HG02938 (cell line): ENCODE measurements around the gene LYPLAL1.
"Not testable (repeated sequence)": the region's sequence is repeated elsewhere in the genome, so short reads cannot be mapped to it uniquely, and the experiment has no call there.

Experiments used
- ATAC-seq: cut with Tn5 transposase; IDR thresholded peaks from one replicate; pipeline ENCODE4 v1.9.1; 2021; ENCODE audit warnings: mild to moderate bottlenecking, moderate library complexity; ENCODE audit not compliant: unreplicated experiment

The LYPLAL1 gene

DNA sequence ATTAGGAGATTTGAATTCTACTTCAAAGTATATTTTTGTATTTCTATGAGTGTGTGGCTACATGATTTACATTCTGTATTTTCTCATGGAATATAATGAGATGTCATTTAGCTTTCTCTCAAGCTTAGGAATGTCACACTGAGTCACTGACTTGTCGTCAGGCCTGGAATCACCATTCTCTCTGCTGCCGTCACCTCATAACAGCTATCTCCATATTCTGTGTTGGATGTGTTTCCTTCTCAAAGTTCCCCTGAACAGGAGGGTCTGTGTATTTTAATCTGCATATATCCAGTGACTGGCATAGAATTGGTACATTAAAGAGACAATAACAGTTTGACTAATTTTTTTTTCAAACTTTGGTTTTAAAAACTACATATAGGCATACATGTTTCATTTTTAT is 35.9 kb downstream of the LYPLAL1 start:
- ATAC-seq = no peak

DNA sequence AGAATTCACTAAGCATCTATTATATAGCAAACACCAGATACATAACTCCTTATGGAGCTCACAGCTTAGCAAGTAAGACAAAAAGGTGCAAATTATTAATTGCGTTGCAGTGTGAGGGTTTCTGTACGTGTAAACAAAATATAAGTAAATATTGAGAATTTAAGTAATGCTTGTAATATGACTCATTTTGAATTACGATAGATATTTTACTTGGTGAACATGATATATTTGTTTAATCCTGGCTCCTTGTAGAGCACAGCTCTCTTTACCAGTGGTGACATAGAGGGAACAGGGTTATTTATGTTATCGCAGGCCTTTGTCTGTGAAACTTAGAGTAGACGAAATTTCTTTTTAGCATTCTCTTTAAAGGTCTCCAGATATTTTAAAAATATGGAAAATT is 36.4 kb downstream of the LYPLAL1 start:
- no peak for ATAC-seq

DNA sequence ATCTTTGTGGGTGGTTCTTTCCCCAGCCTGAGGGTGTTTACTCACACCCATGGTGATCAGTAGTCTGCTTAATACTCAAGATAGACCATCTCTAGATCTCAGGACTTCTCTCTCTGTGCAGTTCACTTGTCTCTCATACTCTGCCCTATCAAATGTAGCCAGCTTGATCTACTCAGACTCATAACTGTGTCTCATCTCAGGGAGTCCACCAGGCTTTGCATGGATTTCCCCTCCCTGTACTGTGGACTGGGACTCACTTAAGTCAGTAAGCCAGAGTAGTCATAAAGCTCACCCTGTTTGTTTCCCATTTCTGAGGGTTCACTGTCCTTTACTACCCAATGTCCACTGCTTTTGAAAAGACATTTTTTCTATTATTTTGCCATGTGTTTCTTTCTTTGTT is 41.8 kb downstream of the LYPLAL1 start:
- ATAC-seq = peak; percentile 42

DNA sequence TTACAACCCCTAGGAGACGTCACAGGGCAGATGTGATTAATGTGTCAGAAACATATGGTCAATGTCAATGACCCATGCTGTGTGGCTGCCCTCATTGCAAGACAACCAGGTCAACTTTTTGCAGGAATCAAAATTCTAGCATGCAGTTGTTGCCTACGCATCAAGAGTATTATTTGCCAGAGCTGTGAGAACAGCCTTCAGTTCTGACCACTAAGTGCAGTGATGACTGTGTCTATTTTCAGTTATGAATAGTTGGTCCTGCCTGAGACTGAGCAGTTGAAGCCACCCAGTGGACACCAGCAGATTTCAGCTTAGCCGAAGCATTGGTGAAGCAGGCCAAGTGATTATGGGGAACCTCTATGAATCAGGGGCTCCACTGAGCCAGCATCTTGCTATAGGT is 47.3 kb downstream of the LYPLAL1 start:
- ATAC-seq = peak; percentile 96

DNA sequence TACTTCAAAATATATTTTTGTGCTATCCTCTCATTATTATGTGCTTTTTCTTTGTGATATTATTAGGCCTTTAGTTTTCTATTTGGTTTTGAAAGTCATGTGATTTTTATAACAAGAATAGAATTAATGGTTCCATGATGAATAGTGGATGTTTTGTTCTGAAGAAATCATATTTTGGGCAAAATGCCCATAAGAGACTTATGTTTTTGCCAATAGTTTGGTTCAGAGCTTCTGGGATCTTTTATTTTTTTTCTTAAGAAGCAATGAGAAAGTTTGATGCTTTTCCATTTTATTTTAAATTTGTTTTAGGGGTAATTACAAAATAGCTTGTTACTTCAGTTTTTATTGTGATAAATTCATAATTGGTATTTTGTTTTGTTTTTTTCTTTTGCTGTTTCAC is 49.8 kb downstream of the LYPLAL1 start:
- no peak for ATAC-seq

DNA sequence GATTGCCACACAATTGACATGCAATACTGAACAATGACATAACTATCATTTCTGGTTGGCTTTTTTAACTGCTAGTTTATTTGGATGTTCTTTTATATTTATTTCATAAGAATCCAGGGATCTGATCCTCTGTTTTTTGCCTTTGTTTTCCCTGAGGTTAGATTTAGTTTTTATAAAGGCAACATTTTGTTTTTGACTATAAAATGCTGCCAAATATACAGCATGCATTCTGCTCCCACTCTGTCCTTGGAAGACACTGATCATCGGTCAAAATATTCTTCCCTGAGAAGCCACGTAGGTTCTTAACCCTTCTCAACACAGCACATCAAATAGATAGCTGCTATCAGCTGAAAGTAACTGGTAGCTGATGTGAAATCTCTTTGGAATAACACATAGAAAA is 52.5 kb downstream of the LYPLAL1 start:
- no peak for ATAC-seq

DNA sequence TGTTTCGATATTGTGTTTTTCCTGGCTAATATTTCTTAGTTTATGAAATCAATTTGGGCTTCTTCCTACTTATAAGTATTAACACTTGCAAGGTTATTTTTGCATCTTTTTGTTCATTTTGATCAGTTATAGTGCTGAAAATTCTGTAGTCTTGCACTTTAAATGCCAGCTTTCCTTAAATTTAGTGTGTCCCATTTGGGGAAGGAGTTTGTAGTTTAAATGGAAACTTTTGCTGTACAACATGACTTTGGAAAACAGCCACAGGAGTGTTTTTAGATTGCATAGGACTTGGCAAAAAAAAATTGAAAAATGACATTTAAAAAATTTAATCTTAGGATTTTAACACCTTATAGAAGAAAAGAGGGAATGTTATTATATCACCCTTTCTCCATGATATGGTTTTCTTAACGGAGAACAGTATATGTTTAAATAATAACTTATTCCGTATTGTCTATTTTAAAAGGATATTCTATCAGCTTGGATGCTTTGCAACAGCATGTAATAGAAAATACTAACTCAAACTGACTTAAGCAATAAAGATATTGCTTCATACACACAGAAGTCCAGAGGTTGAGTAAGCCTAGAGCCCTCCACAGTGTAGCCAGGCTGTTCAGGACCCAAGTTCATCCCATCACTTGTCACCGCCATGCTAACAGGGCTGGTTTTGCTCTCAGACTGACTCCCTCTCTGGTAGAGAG is 53.8 kb downstream of the LYPLAL1 start:
- ATAC-seq = no peak

DNA sequence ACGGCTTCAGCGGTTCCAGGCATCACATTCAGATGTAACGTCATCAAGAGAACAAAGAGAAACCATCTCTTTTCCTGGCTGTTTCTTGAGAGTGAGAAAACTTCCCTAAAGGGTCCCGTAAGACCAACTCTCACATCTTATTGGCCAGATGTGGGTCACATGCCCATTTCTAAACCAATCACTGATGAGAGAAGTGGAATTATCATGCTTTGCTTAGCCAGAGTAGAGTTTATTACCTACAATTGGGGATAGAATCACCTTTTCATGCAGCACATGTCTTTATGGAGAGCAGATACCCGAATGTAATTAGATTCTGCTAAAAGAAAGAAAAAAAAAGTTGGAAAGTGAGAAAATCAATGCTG is 54.4 kb downstream of the LYPLAL1 start:
- ATAC-seq = no peak

DNA sequence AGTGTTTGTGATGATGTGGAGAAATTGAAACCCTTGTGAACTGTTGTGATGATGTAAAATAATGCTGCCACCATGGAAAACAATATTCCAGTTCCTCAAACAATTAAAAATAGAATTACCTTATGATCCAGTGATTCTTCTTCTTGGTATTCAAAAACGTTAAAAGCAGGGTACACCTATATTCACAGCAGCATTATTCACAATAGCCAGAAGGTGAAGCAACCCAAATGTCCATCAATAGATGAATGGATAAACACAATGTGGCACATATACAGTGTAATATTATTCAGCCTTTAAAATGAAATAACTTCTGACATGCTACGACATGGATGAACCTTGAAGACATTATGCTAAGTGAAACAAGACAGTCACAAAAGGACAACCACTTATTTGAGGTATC is 59.2 kb downstream of the LYPLAL1 start:
- ATAC-seq = no peak

DNA sequence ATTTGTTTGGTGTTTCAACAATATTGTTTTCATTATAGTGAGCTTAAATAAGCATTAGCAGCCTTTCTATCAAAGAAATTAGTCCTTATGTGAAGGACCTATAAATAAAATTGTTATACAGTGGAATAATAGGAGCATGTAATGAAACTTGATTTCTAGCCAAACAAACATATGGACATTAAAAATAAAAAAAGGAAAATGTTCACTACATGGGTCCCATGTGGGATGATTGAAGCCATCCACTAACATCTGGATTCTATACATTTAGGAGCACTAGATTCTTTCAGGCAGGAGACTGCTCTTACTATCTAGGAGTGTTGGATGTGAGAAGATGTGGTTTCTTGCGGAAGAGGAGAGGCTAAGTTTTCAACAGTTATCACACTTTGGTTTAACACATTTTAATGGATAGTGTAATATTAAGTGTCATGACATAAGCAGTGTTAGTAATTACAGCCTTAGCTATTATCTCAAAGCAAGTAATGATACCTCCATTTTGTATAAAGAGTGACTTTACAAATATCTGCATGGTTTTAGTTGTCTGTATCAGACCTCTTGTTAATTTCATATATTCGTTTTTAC is 62.3 kb downstream of the LYPLAL1 start:
- ATAC-seq = no peak

DNA sequence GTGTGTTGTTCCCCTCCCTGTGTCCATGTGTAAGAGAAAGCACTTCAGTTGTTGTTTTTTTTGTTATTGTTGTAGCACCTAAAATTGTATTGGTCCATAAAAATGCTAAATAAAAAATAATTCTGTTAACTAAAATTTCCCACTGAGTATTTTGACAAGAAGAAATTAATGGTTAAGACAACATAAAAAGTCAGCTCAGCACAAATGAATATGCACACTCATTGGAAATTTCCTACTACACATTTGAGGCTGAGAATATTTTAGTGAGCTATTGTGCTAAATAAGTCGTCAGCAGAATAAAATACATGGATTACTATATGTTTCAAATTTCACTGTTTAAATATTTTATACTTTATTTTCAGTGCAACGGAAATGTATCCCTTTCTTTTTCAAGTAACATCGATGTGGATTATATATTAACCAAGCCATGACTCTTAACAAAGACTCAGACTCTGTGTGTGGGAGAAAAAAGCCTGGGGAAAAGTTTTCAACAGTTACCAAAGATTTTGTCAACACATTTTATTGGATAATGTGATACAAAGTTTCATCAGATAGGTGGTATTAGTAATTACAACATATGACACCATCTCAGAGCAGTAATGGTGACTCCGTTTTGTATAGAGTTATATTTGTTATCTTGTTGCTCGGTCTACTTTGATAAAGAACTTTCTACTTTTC is 63.4 kb downstream of the LYPLAL1 start:
- no peak for ATAC-seq

DNA sequence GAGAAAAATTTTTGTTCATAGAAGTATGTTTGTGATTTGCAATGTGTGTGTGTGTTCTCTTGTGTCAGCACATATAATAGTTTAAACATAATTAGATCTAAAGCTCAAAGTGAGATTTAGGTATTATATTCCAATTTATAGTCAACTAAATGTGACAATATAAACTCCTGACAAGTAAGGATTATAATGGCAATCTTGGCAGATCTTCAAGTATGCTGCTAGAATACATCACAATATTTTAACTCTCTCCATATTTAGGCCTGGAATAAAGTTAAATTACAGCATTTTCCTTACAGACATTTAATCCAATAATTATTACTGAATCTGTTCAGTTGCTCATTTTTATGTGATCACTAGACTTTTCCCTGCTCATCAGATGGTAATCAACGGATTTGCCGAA is 65.8 kb downstream of the LYPLAL1 start:
- ATAC-seq = no peak

DNA sequence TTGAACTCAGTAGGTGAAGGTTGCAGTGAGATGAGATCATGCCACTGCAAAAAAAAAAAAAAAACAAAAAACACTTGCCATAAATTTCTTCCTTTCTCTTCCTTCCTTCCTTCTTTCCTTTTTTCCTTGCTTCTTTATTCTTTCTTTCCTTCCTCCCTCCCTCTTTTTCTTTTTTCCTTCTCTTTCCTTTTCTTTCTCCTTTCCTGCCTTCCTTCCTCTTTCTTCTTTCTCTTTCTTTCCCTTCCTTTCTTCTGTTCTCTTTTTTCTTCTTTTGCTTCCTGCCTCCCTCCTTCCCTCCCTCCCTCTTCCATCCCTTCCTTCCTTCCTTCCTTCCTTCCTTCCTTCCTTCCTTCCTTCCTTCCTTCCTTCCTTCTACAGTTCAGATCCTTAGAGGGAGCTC is 71.2 kb downstream of the LYPLAL1 start:
- ATAC-seq = no peak

DNA sequence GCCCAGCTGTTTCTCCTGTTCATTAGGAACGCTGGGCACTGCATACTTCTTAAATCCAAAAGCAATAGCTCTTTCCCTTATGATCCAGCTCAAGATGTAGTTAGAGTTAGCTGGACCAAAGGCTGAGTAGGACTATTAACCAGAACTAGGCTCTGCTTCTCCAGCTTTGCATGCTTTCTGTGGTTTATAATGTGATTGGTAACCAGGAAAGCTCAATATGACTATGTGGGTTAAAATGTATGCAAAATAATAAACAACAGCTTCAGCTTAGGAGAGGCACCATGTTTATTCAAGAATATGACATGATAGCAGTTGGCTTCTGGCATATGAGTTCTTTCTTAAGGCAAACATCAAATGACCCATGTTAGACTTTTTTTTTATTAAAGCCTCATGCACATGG is 73.8 kb downstream of the LYPLAL1 start:
- ATAC-seq = no peak

DNA sequence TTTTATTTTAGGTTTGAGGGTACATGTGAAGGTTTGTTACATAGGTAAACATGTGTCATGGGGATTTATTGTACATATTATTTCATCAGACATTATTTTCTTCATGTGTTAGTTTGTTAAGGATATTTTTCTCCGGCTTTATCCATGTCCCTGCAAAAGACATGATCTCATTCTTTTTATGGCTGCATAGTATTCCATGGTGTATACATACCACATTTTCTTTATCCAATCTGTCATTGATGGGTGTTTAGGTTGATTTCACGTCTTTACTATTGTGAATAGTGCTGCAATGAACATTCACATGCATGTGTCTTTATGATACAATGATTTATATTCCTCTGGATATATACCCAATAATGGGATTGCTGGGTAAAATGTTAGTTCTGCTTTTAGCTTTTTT is 76.8 kb downstream of the LYPLAL1 start:
- ATAC-seq = not testable (repeated sequence)

DNA sequence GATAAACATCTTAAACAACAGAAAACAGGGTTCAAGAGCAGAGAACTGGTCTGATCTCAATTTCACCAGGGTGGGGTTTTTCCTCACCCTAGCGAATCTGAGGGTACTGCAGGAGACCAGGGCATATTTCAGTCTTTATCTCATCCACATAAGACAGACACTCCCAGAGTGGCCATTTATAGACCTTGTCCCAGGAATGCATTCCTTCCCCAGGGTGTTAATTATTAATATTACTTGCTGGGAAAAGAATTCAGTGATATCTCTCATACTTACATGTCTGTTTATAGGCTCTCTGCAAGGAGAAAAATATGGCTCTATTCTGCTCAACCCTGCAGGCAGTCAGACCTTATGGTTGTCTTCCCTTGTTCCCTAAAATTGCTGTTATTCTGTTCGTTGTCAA is 84.1 kb downstream of the LYPLAL1 start:
- ATAC-seq = no peak

DNA sequence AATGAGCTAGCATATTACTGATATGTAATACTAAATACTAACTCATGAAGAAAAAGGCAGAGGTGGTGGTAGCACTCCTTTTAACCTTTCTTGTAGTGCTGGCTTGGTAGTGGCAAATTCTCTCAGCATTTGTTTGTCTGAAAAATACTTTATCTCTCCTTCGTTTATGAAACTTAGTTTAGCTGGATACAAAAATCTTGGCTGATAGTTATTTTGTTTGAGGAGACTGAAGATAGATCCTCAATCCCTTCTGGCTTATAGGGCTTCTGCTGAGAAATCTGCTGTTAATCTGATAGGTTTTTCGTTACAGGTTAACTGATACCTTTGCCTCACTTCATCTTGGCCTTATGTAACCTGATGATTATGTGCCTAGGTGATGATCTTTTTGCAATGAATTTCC is 87.8 kb downstream of the LYPLAL1 start:
- no peak for ATAC-seq
